Ascending aorta (tissue), 2 donors: ENCODE data around the gene ECE2. TPM values are rescaled to one million over a fixed set of nuclear protein-coding genes. Genes with fewer than 3 reads are reported as not detected.
A peak's percentile ranks its signal among the peaks of the same experiment; 100 is the strongest.

Experiments used
- DNase-seq, 2 donors: peaks; one replicate each; pipeline ENCODE4 v3.0.0-alpha.2; 2019; ENCODE audit warnings: low spot score in 2 of 2
- H3K27ac ChIP-seq, 2 donors: fragments of 200-600 bp; sonication (generic); one replicate each; pipeline ENCODE4 v1.5.1; 2016 to 2017; ENCODE audit warnings: mild to moderate bottlenecking in 1 of 2
- H3K27me3 ChIP-seq: fragments of 200-600 bp; sonication (generic); one replicate; pipeline ENCODE4 v1.5.1; 2017
- H3K36me3 ChIP-seq, 2 donors: fragments of 200-600 bp; sonication (generic); one replicate each; pipeline ENCODE4 v1.5.1; 2016
- H3K4me1 ChIP-seq, 2 donors: fragments of 200-600 bp; sonication (generic); one replicate each; pipeline ENCODE4 v1.5.1; 2016 to 2017; ENCODE audit warnings: mild to moderate bottlenecking in 1 of 2
- H3K4me3 ChIP-seq, 2 donors: fragments of 200-600 bp; sonication (generic); one replicate each; pipeline ENCODE4 v1.5.1; 2016 to 2017; ENCODE audit warnings: mild to moderate bottlenecking in 1 of 2
- H3K9me3 ChIP-seq, 2 donors: fragments of 200-600 bp; sonication (generic); one replicate each; pipeline ENCODE4 v1.5.1; 2016
- intact Hi-C: fragments of 100-400 bp; cut with DNase I; formaldehyde crosslinking; loops from one replicate; pipeline ENCODE4 v1.15.1; 2023
- total RNA-seq: library from RNA; depleted of rRNA; stranded (reverse); fragments of >200 nt; gene quantifications from one replicate; pipeline ENCODE4 v1.1.0, GENCODE V29; 2016
- TF ChIP-seq, protein P1 (sequence below), 3 experiments: fragments of 200-600 bp in 2 of 3; fragments of 450-650 bp in 1 of 3; sonication (generic) in 2 of 3; IDR thresholded peaks; one replicate each; pipeline ENCODE4 v1.5.1; 2016 to 2019; ENCODE audit warnings: antibody characterized with exemption in 3 of 3, mild to moderate bottlenecking in 1 of 3, moderate library complexity in 1 of 3

ECE2 gene
- total RNA-seq, 1 donor from 2014 or later: not detected

DNA sequence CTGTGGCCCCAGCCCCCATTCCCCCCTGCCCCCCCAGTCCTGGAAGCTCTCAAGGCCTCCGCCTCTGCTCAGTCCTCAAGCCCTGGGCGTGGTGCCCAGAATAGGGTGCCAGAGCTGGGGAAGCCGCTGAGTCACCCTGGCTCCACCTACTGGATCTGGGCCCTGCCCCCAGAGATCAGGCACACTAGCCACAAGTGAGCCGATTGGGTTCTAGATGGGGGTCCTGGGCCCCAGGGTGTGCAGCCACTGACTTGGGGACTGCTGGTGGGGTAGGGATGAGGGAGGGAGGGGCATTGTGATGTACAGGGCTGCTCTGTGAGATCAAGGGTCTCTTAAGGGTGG, 44.3 kb downstream of the ECE2 start:
- peaks cover 57 to 67% of the 10 kb centered on the region in 2 donors for H3K36me3 ChIP-seq
- intact Hi-C loops: loop anchor here (1.0 kb wide), 1 partner anchor 15 kb away; no protein-coding TSS in a partner anchor
- H3K27ac ChIP-seq: peak overlapping the region; percentile 90 to 95
- TF ChIP-seq, protein P1, sequence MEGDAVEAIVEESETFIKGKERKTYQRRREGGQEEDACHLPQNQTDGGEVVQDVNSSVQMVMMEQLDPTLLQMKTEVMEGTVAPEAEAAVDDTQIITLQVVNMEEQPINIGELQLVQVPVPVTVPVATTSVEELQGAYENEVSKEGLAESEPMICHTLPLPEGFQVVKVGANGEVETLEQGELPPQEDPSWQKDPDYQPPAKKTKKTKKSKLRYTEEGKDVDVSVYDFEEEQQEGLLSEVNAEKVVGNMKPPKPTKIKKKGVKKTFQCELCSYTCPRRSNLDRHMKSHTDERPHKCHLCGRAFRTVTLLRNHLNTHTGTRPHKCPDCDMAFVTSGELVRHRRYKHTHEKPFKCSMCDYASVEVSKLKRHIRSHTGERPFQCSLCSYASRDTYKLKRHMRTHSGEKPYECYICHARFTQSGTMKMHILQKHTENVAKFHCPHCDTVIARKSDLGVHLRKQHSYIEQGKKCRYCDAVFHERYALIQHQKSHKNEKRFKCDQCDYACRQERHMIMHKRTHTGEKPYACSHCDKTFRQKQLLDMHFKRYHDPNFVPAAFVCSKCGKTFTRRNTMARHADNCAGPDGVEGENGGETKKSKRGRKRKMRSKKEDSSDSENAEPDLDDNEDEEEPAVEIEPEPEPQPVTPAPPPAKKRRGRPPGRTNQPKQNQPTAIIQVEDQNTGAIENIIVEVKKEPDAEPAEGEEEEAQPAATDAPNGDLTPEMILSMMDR (IDR thresholded peaks at IDR 0.05): no peak
- H3K9me3 ChIP-seq: no peaks in the 10 kb centered on the region
- DNase-seq: peak; percentile 93 to 98
- peak overlapping the region; percentile 52 to 79 for H3K4me3 ChIP-seq
- no peaks in the 10 kb centered on the region for H3K27me3 ChIP-seq
- H3K4me1 ChIP-seq: peaks cover 30 to 43% of the 10 kb centered on the region in 2 donors

DNA sequence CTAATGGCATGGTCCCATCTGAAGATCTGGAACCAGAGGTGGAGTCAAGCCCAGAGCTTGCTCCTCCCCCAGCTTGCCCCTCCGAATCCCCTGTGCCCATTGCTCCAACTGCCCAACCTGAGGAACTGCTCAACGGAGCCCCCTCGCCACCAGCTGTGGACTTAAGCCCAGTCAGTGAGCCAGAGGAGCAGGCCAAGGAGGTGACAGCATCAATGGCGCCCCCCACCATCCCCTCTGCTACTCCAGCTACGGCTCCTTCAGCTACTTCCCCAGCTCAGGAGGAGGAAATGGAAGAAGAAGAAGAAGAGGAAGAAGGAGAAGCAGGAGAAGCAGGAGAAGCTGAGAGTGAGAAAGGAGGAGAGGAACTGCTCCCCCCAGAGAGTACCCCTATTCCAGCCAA, 45.8 kb downstream of the ECE2 start:
- TF ChIP-seq, protein P1 (IDR thresholded peaks at IDR 0.05): no peak
- Histone ChIP-seq H3K27me3 (no peaks in the 10 kb centered on the region), H3K4me1 (peaks cover 21 to 31% of the 10 kb centered on the region in 2 donors), H3K27ac (peak overlapping the region in 1 of 2 donors; percentile 95), H3K4me3 (no peak overlapping the region), H3K36me3 (peaks cover 73 to 75% of the 10 kb centered on the region in 2 donors), H3K9me3 (no peaks in the 10 kb centered on the region)
- intact Hi-C loops: no loop called here
- DNase-seq: no peak

DNA sequence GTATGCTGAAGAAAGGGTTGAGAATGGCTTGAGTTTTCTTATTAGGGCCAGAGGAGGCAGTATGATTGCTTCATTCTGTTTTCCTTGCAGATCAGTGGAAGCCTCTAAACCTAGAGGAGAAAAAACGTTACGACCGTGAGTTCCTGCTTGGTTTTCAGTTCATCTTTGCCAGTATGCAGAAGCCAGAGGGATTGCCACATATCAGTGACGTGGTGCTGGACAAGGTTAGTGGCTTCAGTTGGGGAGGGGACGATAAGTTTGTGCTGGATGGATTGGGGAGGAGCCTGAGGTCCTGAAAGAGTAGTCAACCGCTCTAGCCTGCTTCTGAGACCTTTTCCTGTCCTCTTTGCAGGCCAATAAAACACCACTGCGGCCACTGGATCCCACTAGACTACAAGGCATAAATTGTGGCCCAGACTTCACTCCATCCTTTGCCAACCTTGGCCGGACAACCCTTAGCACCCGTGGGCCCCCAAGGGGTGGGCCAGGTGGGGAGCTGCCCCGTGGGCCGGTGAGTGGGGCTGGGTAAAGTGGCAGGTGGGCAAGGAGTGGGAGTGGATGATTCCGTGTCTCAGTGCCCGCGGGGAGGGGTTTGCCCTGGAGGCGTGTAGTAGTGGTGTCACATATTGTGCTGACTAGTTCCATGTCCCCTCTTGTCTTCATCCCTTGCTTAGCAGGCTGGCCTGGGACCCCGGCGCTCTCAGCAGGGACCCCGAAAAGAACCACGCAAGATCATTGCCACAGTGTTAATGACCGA, 47.1 kb downstream of the ECE2 start:
- Histone ChIP-seq H3K27ac (peak overlapping the region; percentile 43 to 44), H3K36me3 (peaks cover 75 to 77% of the 10 kb centered on the region in 2 donors), H3K27me3 (no peaks in the 10 kb centered on the region), H3K9me3 (no peaks in the 10 kb centered on the region), H3K4me3 (no peak overlapping the region), H3K4me1 (peaks cover 21 to 26% of the 10 kb centered on the region in 2 donors)
- intact Hi-C loops: no loop called here
- TF ChIP-seq, protein P1 (IDR thresholded peaks at IDR 0.05): no peak
- DNase-seq: peak in 1 of 2 donors; percentile 82

DNA sequence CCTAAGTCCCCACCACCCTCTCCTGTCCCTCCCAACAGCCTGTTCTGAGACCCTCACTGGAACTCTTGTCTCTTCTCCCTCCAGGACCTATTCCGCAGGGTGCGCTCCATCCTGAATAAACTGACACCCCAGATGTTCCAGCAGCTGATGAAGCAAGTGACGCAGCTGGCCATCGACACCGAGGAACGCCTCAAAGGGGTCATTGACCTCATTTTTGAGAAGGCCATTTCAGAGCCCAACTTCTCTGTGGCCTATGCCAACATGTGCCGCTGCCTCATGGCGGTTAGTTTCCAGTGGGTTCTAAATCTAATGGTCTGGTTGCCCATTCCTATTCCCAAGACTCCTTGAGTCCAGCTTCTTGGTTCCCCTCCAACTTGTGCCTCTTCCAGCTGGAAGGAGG, 47.9 kb downstream of the ECE2 start:
- Histone ChIP-seq H3K36me3 (peaks cover 83 to 84% of the 10 kb centered on the region in 2 donors), H3K27ac (peak overlapping the region in 1 of 2 donors; percentile 43), H3K9me3 (no peaks in the 10 kb centered on the region), H3K4me1 (peaks cover 16 to 20% of the 10 kb centered on the region in 2 donors), H3K4me3 (no peak overlapping the region), H3K27me3 (no peaks in the 10 kb centered on the region)
- intact Hi-C loops: no loop called here
- DNase-seq: no peak
- TF ChIP-seq, protein P1 (IDR thresholded peaks at IDR 0.05): no peak

DNA sequence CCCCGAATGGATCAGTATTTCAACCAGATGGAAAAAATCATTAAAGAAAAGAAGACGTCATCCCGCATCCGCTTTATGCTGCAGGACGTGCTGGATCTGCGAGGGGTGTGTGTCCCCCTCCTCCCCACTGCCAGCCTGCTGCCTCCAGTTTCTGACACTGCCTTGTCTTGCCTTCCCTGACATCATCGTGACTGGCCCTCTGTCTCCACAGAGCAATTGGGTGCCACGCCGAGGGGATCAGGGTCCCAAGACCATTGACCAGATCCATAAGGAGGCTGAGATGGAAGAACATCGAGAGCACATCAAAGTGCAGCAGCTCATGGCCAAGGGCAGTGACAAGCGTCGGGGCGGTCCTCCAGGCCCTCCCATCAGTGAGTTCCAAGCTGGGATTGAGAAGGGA, 49.4 kb downstream of the ECE2 start:
- intact Hi-C loops: no loop called here
- H3K27me3 ChIP-seq: no peaks in the 10 kb centered on the region
- H3K4me1 ChIP-seq: peaks cover 7 to 8% of the 10 kb centered on the region in 2 donors
- TF ChIP-seq, protein P1 (IDR thresholded peaks at IDR 0.05): no peak
- no peaks in the 10 kb centered on the region for H3K9me3 ChIP-seq
- H3K27ac ChIP-seq: peak overlapping the region in 1 of 2 donors; percentile 43
- H3K4me3 ChIP-seq: no peak overlapping the region
- no peak for DNase-seq
- H3K36me3 ChIP-seq: peaks cover 99 to 100% of the 10 kb centered on the region in 2 donors
